CD4-positive, alpha-beta T cell treated with Interleukin-17A for 1 hour (primary cell): ENCODE measurements around the gene NBPF3.
"Not testable (repeated sequence)": the region's sequence is repeated elsewhere in the genome, so short reads cannot be mapped to it uniquely, and the experiment has no call there.

ENCODE experiments used
- DNase-seq: peaks from one replicate; pipeline ENCODE4 v3.0.0-alpha.2; 2020

NBPF3 gene

GRCh38 chr1:21439721-21440629 lies at the start of gene NBPF3:
Gene NBPF3, plus strand, starts transcription at chr1:21440137. Its CDS starts 4,950 bp downstream, at chr1:21445087.
- peak; percentile 88 for DNase-seq

- no peak for DNase-seq
These were observed 48.4 kb upstream of the NBPF3 start for GRCh38 chr1:21391497-21391896.

GRCh38 chr1:21392587-21393263 lies 47.2 kb upstream of the NBPF3 start:
- no peak for DNase-seq

GRCh38 chr1:21396516-21396915 lies 43.4 kb upstream of the NBPF3 start:
- no peak for DNase-seq

GRCh38 chr1:21397813-21398188 lies 42.1 kb upstream of the NBPF3 start:
- peak; percentile 36 for DNase-seq

- DNase-seq: not testable (repeated sequence)
These were observed 38.1 kb upstream of the NBPF3 start for GRCh38 chr1:21401726-21402346.

- no peak for DNase-seq
These were observed 33.3 kb upstream of the NBPF3 start for GRCh38 chr1:21406659-21407058.

- not testable (repeated sequence) for DNase-seq
These were observed 30.0 kb upstream of the NBPF3 start for GRCh38 chr1:21409897-21410296.

- no peak for DNase-seq
These were observed 25.9 kb upstream of the NBPF3 start for GRCh38 chr1:21414015-21414414.

- not testable (repeated sequence) for DNase-seq
These were observed 19.6 kb upstream of the NBPF3 start for GRCh38 chr1:21420378-21420777.

- not testable (repeated sequence) for DNase-seq
These were observed 18.6 kb upstream of the NBPF3 start for GRCh38 chr1:21421307-21421706.

GRCh38 chr1:21427798-21428480 lies 12.0 kb upstream of the NBPF3 start:
- DNase-seq: not testable (repeated sequence)

GRCh38 chr1:21428481-21429073 lies 11.4 kb upstream of the NBPF3 start:
- DNase-seq: not testable (repeated sequence)

GRCh38 chr1:21429210-21429609 lies 10.7 kb upstream of the NBPF3 start:
- DNase-seq: not testable (repeated sequence)

GRCh38 chr1:21430875-21431274 lies 9.1 kb upstream of the NBPF3 start:
- DNase-seq: not testable (repeated sequence)

- DNase-seq: no peak
These were observed 5.5 kb upstream of the NBPF3 start for GRCh38 chr1:21434394-21434793.

GRCh38 chr1:21435646-21436487 lies 4.1 kb upstream of the NBPF3 start:
- DNase-seq: no peak

- DNase-seq: no peak
These were observed 3.2 kb upstream of the NBPF3 start for GRCh38 chr1:21436488-21437340.

- DNase-seq: no peak
These were observed 2.6 kb upstream of the NBPF3 start for GRCh38 chr1:21437341-21437640.

GRCh38 chr1:21438646-21439312 lies 1.2 kb upstream of the NBPF3 start:
- DNase-seq: not testable (repeated sequence)
